AG04450 (cell line): Measurements from ENCODE around the gene CUL1. TPM values are rescaled to one million over a fixed set of nuclear protein-coding genes. Genes with fewer than 3 reads are reported as not detected.

Experiments used
- CTCF ChIA-PET: fragments of 300-600, 350-600 bp; formaldehyde crosslinking; extraction: SDS; loops from one replicate; lab custom pipeline; 2022; ENCODE audit warnings: antibody characterized with exemption, inconsistent platforms; lab: Charles Lee
- POLR2A ChIA-PET: fragments of 350-600 bp; formaldehyde crosslinking; extraction: SDS; loops from one replicate; lab custom pipeline; 2021; ENCODE audit warnings: antibody characterized with exemption, inconsistent platforms; lab: Yijun Ruan, JAX
- DNase-seq: peaks from one replicate; pipeline ENCODE4 v3.0.0-alpha.2; 2011; ENCODE audit warnings: low read depth, low spot score
- H3K27ac ChIP-seq: one replicate; pipeline ENCODE4 v1.5.1; 2012; ENCODE audit warnings: low read depth, low read length, control low read depth
- H3K27me3 ChIP-seq: one replicate; pipeline ENCODE4 v1.6.0; 2012; ENCODE audit warnings: low read length; ENCODE audit not compliant: control insufficient read depth, insufficient read depth
- H3K4me3 ChIP-seq: 2 replicates; pipeline ENCODE4 v1.5.1; 2011; ENCODE audit warnings: mild to moderate bottlenecking, low read depth, low read length, control low read depth
- H3K9me3 ChIP-seq: 2 replicates; pipeline ENCODE4 v1.5.1; 2012; ENCODE audit warnings: low read length; ENCODE audit not compliant: control insufficient read depth, insufficient read depth
- CTCF ChIP-seq: IDR thresholded peaks from 2 replicates; pipeline ENCODE4 v1.5.1; 2011; ENCODE audit warnings: low read depth, low read length, control low read depth, inconsistent platforms
- polyA plus RNA-seq: library from polyadenylated mRNA; depleted of rRNA; stranded (reverse); fragments of >200 nt; gene quantifications from 2 replicates; pipeline ENCODE4 v1.2.3, GENCODE V29; 2011; rRNA removed
- small RNA-seq: library from RNA; depleted of rRNA; stranded (forward); fragments of <200 nt; gene quantifications from one replicate; pipeline ENCODE3, GENCODE V24; 2012; ENCODE audit warnings: low read depth; ENCODE audit not compliant: insufficient read length

Gene CUL1
- polyA plus RNA-seq, 1 experiment: 56.8 TPM

- Histone ChIP-seq H3K27ac (no peak overlapping the region), H3K9me3 (no peaks in the 10 kb centered on the region), H3K4me3 (no peak overlapping the region), H3K27me3 (no peaks in the 10 kb centered on the region)
- no peak for DNase-seq
- TF ChIP-seq CTCF: no peak
- POLR2A ChIA-PET: no interaction called here
- CTCF ChIA-PET: interaction anchor here (1.0 to 4.2 kb wide), 2 partner anchors 8 to 10 kb away, joined by 3 to 25 read pairs; no protein-coding TSS in a partner anchor
Measured at GRCh38 chr7:148847815-148848734, 149.4 kb downstream of the CUL1 start.

- H3K9me3 ChIP-seq: no peaks in the 10 kb centered on the region
- H3K4me3 ChIP-seq: no peak overlapping the region
- no peak for TF ChIP-seq CTCF
- ChIA-PET POLR2A (interaction anchor here (1.3 kb wide), 1 partner anchor 138 kb away, joined by 3 read pairs; no protein-coding TSS in a partner anchor), CTCF (interaction anchor here (1.0 kb wide), 1 partner anchor 9 kb away, joined by 3 read pairs; no protein-coding TSS in a partner anchor)
- no peak overlapping the region for H3K27ac ChIP-seq
- DNase-seq: no peak
- no peaks in the 10 kb centered on the region for H3K27me3 ChIP-seq
Measured at GRCh38 chr7:148849393-148850098, 150.8 kb downstream of the CUL1 start.

GRCh38 chr7:148850564-148850963 lies 151.9 kb downstream of the CUL1 start:
- no peak overlapping the region for H3K4me3 ChIP-seq
- no peak for DNase-seq
- ChIA-PET POLR2A (no interaction called here), CTCF (no interaction called here)
- H3K27me3 ChIP-seq: no peaks in the 10 kb centered on the region
- H3K27ac ChIP-seq: no peak overlapping the region
- H3K9me3 ChIP-seq: no peaks in the 10 kb centered on the region
- no peak for TF ChIP-seq CTCF

Small RNAs within 50 kb of the gene (small RNA-seq; reads per million reads assigned to genes)
- gene RNU7-20P: not detected

Other genes with a start within 250 kb of the CUL1 start
- not detected in 2 replicates for gene C7orf33, start 108.1 kb upstream of the CUL1 start, polyA plus RNA-seq
- gene EZH2, start 185.4 kb downstream of the CUL1 start, polyA plus RNA-seq: 13.4 and 17.0 TPM in 2 replicates